GM18519 (cell line): ENCODE results near the gene TOR4A.

ENCODE experiments used
- ATAC-seq: cut with Tn5 transposase; IDR thresholded peaks from one replicate; pipeline ENCODE4 v1.9.1; 2021; ENCODE audit warnings: mild to moderate bottlenecking, moderate library complexity; ENCODE audit not compliant: unreplicated experiment, low FRiP score

Gene TOR4A

GRCh38 chr9:137277329-137278041 is at the start of gene TOR4A:
Gene TOR4A, plus strand, starts transcription at chr9:137277726. Its CDS starts 964 bp downstream, at chr9:137278690.
- peak; percentile 39 for ATAC-seq

- no peak for ATAC-seq
These were observed 49.5 kb upstream of the TOR4A start for GRCh38 chr9:137227853-137228505.

GRCh38 chr9:137228506-137228967 is 49.0 kb upstream of the TOR4A start:
- no peak for ATAC-seq

- no peak for ATAC-seq
These were observed 48.3 kb upstream of the TOR4A start for GRCh38 chr9:137228968-137229896.

- no peak for ATAC-seq
These were observed 47.4 kb upstream of the TOR4A start for GRCh38 chr9:137229903-137230704.

- ATAC-seq: no peak
These were observed 46.7 kb upstream of the TOR4A start, which contains the start of gene SLC34A3 for GRCh38 chr9:137230705-137231371. Gene SLC34A3, plus strand, starts transcription at chr9:137230901. Its CDS starts 802 bp downstream, at chr9:137231703.

- no peak for ATAC-seq
These were observed 46.0 kb upstream of the TOR4A start for GRCh38 chr9:137231372-137232039.

- no peak for ATAC-seq
These were observed 45.4 kb upstream of the TOR4A start for GRCh38 chr9:137232101-137232500.

GRCh38 chr9:137232510-137232909 is 45.0 kb upstream of the TOR4A start:
- ATAC-seq: no peak

GRCh38 chr9:137233143-137233980 is 44.2 kb upstream of the TOR4A start:
- no peak for ATAC-seq

GRCh38 chr9:137234055-137234697 is 43.4 kb upstream of the TOR4A start:
- no peak for ATAC-seq

- ATAC-seq: no peak
These were observed 42.6 kb upstream of the TOR4A start for GRCh38 chr9:137234758-137235423.

- no peak for ATAC-seq
These were observed 41.9 kb upstream of the TOR4A start for GRCh38 chr9:137235424-137236237.

GRCh38 chr9:137236238-137236935 is 41.1 kb upstream of the TOR4A start:
- no peak for ATAC-seq

- ATAC-seq: no peak
These were observed 40.5 kb upstream of the TOR4A start for GRCh38 chr9:137236936-137237421.
